ENCODE measurements around the gene USH2A.

- TF ChIP-seq CTCF (IDR thresholded peaks at IDR 0.05), result no peak
- no peak for TF ChIP-seq IRF3 (IDR thresholded peaks at IDR 0.05; ENCODE audit: low read depth, low read length)
- no peak for TF ChIP-seq NFIC (IDR thresholded peaks at IDR 0.05; ENCODE audit: borderline replicate concordance)
- TF ChIP-seq POLR2AphosphoS5 (IDR thresholded peaks at IDR 0.05; ENCODE audit: low read depth, low read length), result no peak
- no peak for TF ChIP-seq RAD21 (IDR thresholded peaks at IDR 0.05; ENCODE audit: low read length)
- no peak for TF ChIP-seq MXI1 (IDR thresholded peaks at IDR 0.05; ENCODE audit: low read depth, low read length)
- no peak for TF ChIP-seq EZH2phosphoT487 (IDR thresholded peaks at IDR 0.05; ENCODE audit: borderline replicate concordance, low read depth)
- TF ChIP-seq CHD2 (IDR thresholded peaks at IDR 0.05; ENCODE audit: low read length, partially characterized antibody), result no peak
- no peak for TF ChIP-seq RFX5 (IDR thresholded peaks at IDR 0.05; ENCODE audit: low read length)
These were observed 129.6 kb downstream of the USH2A start for GRCh38 chr1:216293683-216294082.
